Stimulated activated CD4-positive, alpha-beta T cell treated with anti-CD3 and anti-CD28 coated beads, Interleukin-4, amount 100 ng/mL, for 24 hours (primary cell): ENCODE data around the gene TMEM132D.
"Not testable (repeated sequence)": the region's sequence is repeated elsewhere in the genome, so short reads cannot be mapped to it uniquely, and the experiment has no call there.

ENCODE experiments used
- DNase-seq: peaks from one replicate; pipeline ENCODE4 v3.0.0-alpha.2; 2020

The TMEM132D gene

GRCh38 chr12:129903956-129904829 lies at the start of gene TMEM132D:
TSS of gene TMEM132D (minus strand) at chr12:129904025.
- no peak for DNase-seq

- no peak for DNase-seq
Measured at GRCh38 chr12:129949651-129950050, 45.8 kb upstream of the TMEM132D start.

GRCh38 chr12:129941618-129942017 lies 37.8 kb upstream of the TMEM132D start:
- DNase-seq = no peak

- no peak for DNase-seq
Measured at GRCh38 chr12:129938089-129938488, 34.3 kb upstream of the TMEM132D start.

- DNase-seq = no peak
Measured at GRCh38 chr12:129937426-129937825, 33.6 kb upstream of the TMEM132D start.

- no peak for DNase-seq
Measured at GRCh38 chr12:129928643-129929042, 24.8 kb upstream of the TMEM132D start.

GRCh38 chr12:129927316-129927900 lies 23.6 kb upstream of the TMEM132D start:
- DNase-seq = no peak

GRCh38 chr12:129911428-129912049 lies 7.7 kb upstream of the TMEM132D start:
- DNase-seq = no peak

GRCh38 chr12:129909051-129910020 lies 5.5 kb upstream of the TMEM132D start:
- DNase-seq = no peak

- DNase-seq = no peak
Measured at GRCh38 chr12:129903092-129903945, 506 bp downstream of the TMEM132D start.

GRCh38 chr12:129902371-129903091 lies 1.3 kb downstream of the TMEM132D start:
- DNase-seq = no peak

GRCh38 chr12:129901254-129901653 lies 2.6 kb downstream of the TMEM132D start:
- no peak for DNase-seq

- DNase-seq = no peak
Measured at GRCh38 chr12:129900306-129900705, 3.5 kb downstream of the TMEM132D start.

GRCh38 chr12:129899045-129899444 lies 4.8 kb downstream of the TMEM132D start:
- not testable (repeated sequence) for DNase-seq

- DNase-seq = no peak
Measured at GRCh38 chr12:129893691-129894090, 10.1 kb downstream of the TMEM132D start.

GRCh38 chr12:129887101-129887500 lies 16.7 kb downstream of the TMEM132D start:
- DNase-seq = no peak

GRCh38 chr12:129886541-129886940 lies 17.3 kb downstream of the TMEM132D start:
- no peak for DNase-seq

- no peak for DNase-seq
Measured at GRCh38 chr12:129885287-129885686, 18.5 kb downstream of the TMEM132D start.

- DNase-seq = no peak
Measured at GRCh38 chr12:129877411-129877810, 26.4 kb downstream of the TMEM132D start.

GRCh38 chr12:129873833-129874208 lies 30.0 kb downstream of the TMEM132D start:
- DNase-seq = no peak
